Activated T-cell treated with anti-CD3 and anti-CD28 coated beads, Interleukin-2, amount 50 U/mL, for 72 hours (primary cell): ENCODE data around the gene PPP6R2. TPM values are rescaled to one million over a fixed set of nuclear protein-coding genes. Genes with fewer than 3 reads are reported as not detected.
"Not testable (repeated sequence)": the region's sequence is repeated elsewhere in the genome, so short reads cannot be mapped to it uniquely, and the experiment has no call there.

ENCODE experiments used
- ATAC-seq, 2 donors: fragments of 150-1000 bp; cut with Tn5 transposase; replicated peaks in 1 of 2; 2 replicates each; pipeline ENCODE4 v1.10.0; 2021; ENCODE audit warnings: moderate library complexity in 2 of 2, mild to moderate bottlenecking in 1 of 2
- DNase-seq, 2 donors: peaks; one replicate each; pipeline ENCODE4 v3.0.0; 2021 to 2022; ENCODE audit warnings: mixed read lengths in 1 of 2
- H3K27ac Mint-ChIP-seq: one replicate; pipeline ENCODE4 v1.8.0; 2022; ENCODE audit warnings: mild to moderate bottlenecking, moderate library complexity, mixed read lengths
- H3K27me3 Mint-ChIP-seq: one replicate; pipeline ENCODE4 v1.8.0; 2022; ENCODE audit warnings: low read depth, mixed read lengths
- H3K36me3 Mint-ChIP-seq, 2 donors: one replicate each; pipeline ENCODE4 v1.8.0; 2022; ENCODE audit warnings: mixed read lengths in 2 of 2, mild to moderate bottlenecking in 1 of 2; ENCODE audit not compliant: insufficient read depth in 2 of 2
- H3K4me1 Mint-ChIP-seq: one replicate; pipeline ENCODE4 v1.8.0; 2022; ENCODE audit warnings: low read depth, mixed read lengths
- H3K4me3 Mint-ChIP-seq, 2 donors: one replicate each; pipeline ENCODE4 v1.8.0; 2022; ENCODE audit warnings: mild to moderate bottlenecking in 2 of 2, mixed read lengths in 2 of 2, moderate library complexity in 2 of 2
- H3K9me3 Mint-ChIP-seq, 2 donors: one replicate each; pipeline ENCODE4 v1.8.0; 2022; ENCODE audit warnings: mixed read lengths in 2 of 2
- total RNA-seq, 2 donors: library from RNA; stranded (reverse); gene quantifications; one replicate each; pipeline ENCODE4 v1.2.3, GENCODE V29; 2022

Gene PPP6R2
- total RNA-seq, 2 donors from 2014 or later = 45.6 to 51.3 TPM

- Mint-ChIP-seq H3K27me3 (peaks cover 8% of the 10 kb centered on the region), H3K27ac (peak within 1 kb of the TSS; percentile 37), H3K36me3 (no peaks in the 10 kb centered on the region), H3K4me3 (peak within 1 kb of the TSS; percentile 88 to 91), H3K9me3 (no peaks in the 10 kb centered on the region), H3K4me1 (peaks cover 17% of the 10 kb centered on the region)
- DNase-seq = peak; percentile 76 to 86
- peak; percentile 96 for ATAC-seq
Measured at GRCh38 chr22:50326956-50327710, 16.0 kb upstream of the PPP6R2 start, which contains the start of gene DENND6B. TSS of gene DENND6B (minus strand) at chr22:50327012. CDS start at chr22:50326988, 24 bp downstream.

- peak overlapping the region; percentile 37 for H3K27ac Mint-ChIP-seq
Measured at GRCh38 chr22:50327711-50328019, 15.5 kb upstream of the PPP6R2 start.

GRCh38 chr22:50329236-50329635, 13.9 kb upstream of the PPP6R2 start:
- Mint-ChIP-seq H3K27ac (no peak overlapping the region), H3K27me3 (peaks cover 8% of the 10 kb centered on the region), H3K4me3 (peak overlapping the region in 1 of 2 donors; percentile 18), H3K9me3 (no peaks in the 10 kb centered on the region), H3K4me1 (peaks cover 17% of the 10 kb centered on the region), H3K36me3 (no peaks in the 10 kb centered on the region)
- ATAC-seq = no peak
- no peak for DNase-seq

More at GRCh38 chr22:50327711-50328019, 15.5 kb upstream of the PPP6R2 start:
- ATAC-seq (no peak), DNase-seq (no peak)
- Mint-ChIP-seq H3K36me3 (no peaks in the 10 kb centered on the region), H3K27me3 (peaks cover 8% of the 10 kb centered on the region), H3K9me3 (no peaks in the 10 kb centered on the region), H3K4me3 (peak overlapping the region; percentile 85 to 88), H3K4me1 (peaks cover 17% of the 10 kb centered on the region)

- not testable (repeated sequence) for H3K4me3 Mint-ChIP-seq, H3K27ac Mint-ChIP-seq, H3K9me3 Mint-ChIP-seq
Measured at GRCh38 chr22:50334433-50334832, 8.7 kb upstream of the PPP6R2 start.

GRCh38 chr22:50337262-50338041, 5.7 kb upstream of the PPP6R2 start:
- ATAC-seq = no peak
- no peaks in the 10 kb centered on the region for H3K27me3 Mint-ChIP-seq
- no peak overlapping the region for H3K4me3 Mint-ChIP-seq
- H3K27ac Mint-ChIP-seq = no peak overlapping the region
- H3K4me1 Mint-ChIP-seq = peaks cover 15% of the 10 kb centered on the region
- no peaks in the 10 kb centered on the region for H3K36me3 Mint-ChIP-seq
- H3K9me3 Mint-ChIP-seq = no peaks in the 10 kb centered on the region
- no peak for DNase-seq

More at GRCh38 chr22:50334433-50334832, 8.7 kb upstream of the PPP6R2 start:
- not testable (repeated sequence) for H3K27me3 Mint-ChIP-seq, DNase-seq, H3K36me3 Mint-ChIP-seq, ATAC-seq, H3K4me1 Mint-ChIP-seq

GRCh38 chr22:50338042-50338573, 5.0 kb upstream of the PPP6R2 start:
- Mint-ChIP-seq H3K4me1 (peaks cover 17% of the 10 kb centered on the region), H3K36me3 (no peaks in the 10 kb centered on the region), H3K27me3 (no peaks in the 10 kb centered on the region), H3K27ac (no peak overlapping the region), H3K9me3 (no peaks in the 10 kb centered on the region), H3K4me3 (no peak overlapping the region)
- DNase-seq = no peak
- no peak for ATAC-seq

- DNase-seq (no peak), ATAC-seq (no peak)
- no peak overlapping the region for H3K4me3 Mint-ChIP-seq
- H3K27ac Mint-ChIP-seq = no peak overlapping the region
- peaks cover 17% of the 10 kb centered on the region for H3K4me1 Mint-ChIP-seq
- H3K36me3 Mint-ChIP-seq = no peaks in the 10 kb centered on the region
- H3K27me3 Mint-ChIP-seq = no peaks in the 10 kb centered on the region
- no peaks in the 10 kb centered on the region for H3K9me3 Mint-ChIP-seq
Measured at GRCh38 chr22:50338860-50339462, 4.2 kb upstream of the PPP6R2 start.

- ATAC-seq (peak in 1 of 2 donors; percentile 12), DNase-seq (peak in 1 of 2 donors; percentile 51)
- Mint-ChIP-seq H3K4me1 (peaks cover 17% of the 10 kb centered on the region), H3K27ac (no peak overlapping the region), H3K9me3 (no peaks in the 10 kb centered on the region), H3K4me3 (no peak overlapping the region), H3K27me3 (no peaks in the 10 kb centered on the region), H3K36me3 (no peaks in the 10 kb centered on the region)
Measured at GRCh38 chr22:50339945-50340879, 2.9 kb upstream of the PPP6R2 start.

- ATAC-seq = peak; percentile 60 to 72
Measured at GRCh38 chr22:50341977-50342650, 1.0 kb upstream of the PPP6R2 start.

GRCh38 chr22:50343541-50343935, 411 bp downstream of the PPP6R2 start:
- no peaks in the 10 kb centered on the region for H3K36me3 Mint-ChIP-seq
- DNase-seq = no peak
- no peaks in the 10 kb centered on the region for H3K27me3 Mint-ChIP-seq
- H3K27ac Mint-ChIP-seq = no peak overlapping the region
- ATAC-seq = no peak
- H3K9me3 Mint-ChIP-seq = no peaks in the 10 kb centered on the region
- H3K4me1 Mint-ChIP-seq = peaks cover 17% of the 10 kb centered on the region
- peak overlapping the region; percentile 38 to 75 for H3K4me3 Mint-ChIP-seq

More at GRCh38 chr22:50341977-50342650, 1.0 kb upstream of the PPP6R2 start:
- peak overlapping the region; percentile 74 to 86 for H3K4me3 Mint-ChIP-seq
- DNase-seq = peak; percentile 92 to 94
- H3K9me3 Mint-ChIP-seq = no peaks in the 10 kb centered on the region
- no peaks in the 10 kb centered on the region for H3K36me3 Mint-ChIP-seq
- peak overlapping the region; percentile 62 for H3K27ac Mint-ChIP-seq
- H3K27me3 Mint-ChIP-seq = no peaks in the 10 kb centered on the region
- H3K4me1 Mint-ChIP-seq = peaks cover 17% of the 10 kb centered on the region

GRCh38 chr22:50346470-50346869, 3.3 kb downstream of the PPP6R2 start:
- ATAC-seq (no peak), DNase-seq (no peak)
- Mint-ChIP-seq H3K27ac (no peak overlapping the region), H3K36me3 (no peaks in the 10 kb centered on the region), H3K9me3 (no peaks in the 10 kb centered on the region), H3K4me3 (peak overlapping the region in 1 of 2 donors; percentile 46), H3K27me3 (no peaks in the 10 kb centered on the region), H3K4me1 (peaks cover 12% of the 10 kb centered on the region)

GRCh38 chr22:50347157-50347556, 4.0 kb downstream of the PPP6R2 start:
- no peaks in the 10 kb centered on the region for H3K9me3 Mint-ChIP-seq
- DNase-seq = no peak

More at GRCh38 chr22:50347157-50347556, 4.0 kb downstream of the PPP6R2 start:
- ATAC-seq = no peak
- Mint-ChIP-seq H3K4me3 (no peak overlapping the region), H3K27ac (no peak overlapping the region), H3K4me1 (peaks cover 5% of the 10 kb centered on the region), H3K36me3 (no peaks in the 10 kb centered on the region), H3K27me3 (no peaks in the 10 kb centered on the region)
